ENCODE data around the gene NUDT16L1. TPM values are rescaled to one million over a fixed set of nuclear protein-coding genes. Genes with fewer than 3 reads are reported as not detected.

The NUDT16L1 gene
- total RNA-seq, 1 experiment from 2014 or later: 21.8 TPM

DNA sequence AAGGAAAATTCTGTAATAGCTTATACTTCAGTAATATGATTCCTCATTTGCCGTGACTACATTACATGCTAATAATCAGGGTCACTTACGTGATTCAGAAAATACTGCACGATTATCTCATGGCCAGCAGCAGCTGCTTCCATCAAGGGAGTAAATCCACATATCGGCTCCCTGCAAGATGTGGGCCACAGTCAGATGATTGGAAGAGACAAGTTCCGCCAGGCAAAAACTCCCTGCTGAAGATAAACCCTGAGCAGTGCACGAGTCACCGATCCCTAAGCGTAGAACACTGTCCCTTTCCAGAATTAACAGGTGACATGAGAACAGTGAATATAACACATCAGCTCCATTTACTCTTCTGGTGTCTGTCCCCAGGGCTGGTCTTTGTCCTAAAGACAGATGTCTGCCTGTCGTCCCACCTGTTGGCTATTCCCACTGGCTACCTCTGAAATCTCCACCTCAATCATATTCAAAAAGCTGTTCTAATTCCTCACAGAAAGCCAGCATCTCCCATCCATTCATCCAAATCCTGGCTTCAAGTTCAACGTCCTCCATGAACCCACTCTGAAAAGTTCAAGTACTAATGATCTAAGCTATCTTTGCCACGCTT lies 31.4 kb downstream of the NUDT16L1 start:
- Mint-ChIP-seq H3K4me1 (ENCODE audit: insufficient read depth, unreplicated experiment) (no peaks in the 10 kb centered on the region), H3K27me3 (ENCODE audit: insufficient read depth, unreplicated experiment) (no peaks in the 10 kb centered on the region), H3K27ac (ENCODE audit: low read depth, unreplicated experiment) (no peak overlapping the region), H3K4me3 (ENCODE audit: unreplicated experiment) (no peak overlapping the region), H3K36me3 (ENCODE audit: insufficient read depth, unreplicated experiment) (peaks cover 44% of the 10 kb centered on the region), H3K9me3 (ENCODE audit: unreplicated experiment) (no peaks in the 10 kb centered on the region)
- CTCF ChIA-PET: interaction anchor here (0.5 to 0.6 kb wide), 2 partner anchors 14 to 84 kb away, joined by 3 to 6 read pairs; no protein-coding TSS in a partner anchor
- intact Hi-C loops (cut with micrococcal nuclease): no loop called here
- BruUV-seq (replicated peaks): no TSS peak
- TF ChIP-seq, protein P1, sequence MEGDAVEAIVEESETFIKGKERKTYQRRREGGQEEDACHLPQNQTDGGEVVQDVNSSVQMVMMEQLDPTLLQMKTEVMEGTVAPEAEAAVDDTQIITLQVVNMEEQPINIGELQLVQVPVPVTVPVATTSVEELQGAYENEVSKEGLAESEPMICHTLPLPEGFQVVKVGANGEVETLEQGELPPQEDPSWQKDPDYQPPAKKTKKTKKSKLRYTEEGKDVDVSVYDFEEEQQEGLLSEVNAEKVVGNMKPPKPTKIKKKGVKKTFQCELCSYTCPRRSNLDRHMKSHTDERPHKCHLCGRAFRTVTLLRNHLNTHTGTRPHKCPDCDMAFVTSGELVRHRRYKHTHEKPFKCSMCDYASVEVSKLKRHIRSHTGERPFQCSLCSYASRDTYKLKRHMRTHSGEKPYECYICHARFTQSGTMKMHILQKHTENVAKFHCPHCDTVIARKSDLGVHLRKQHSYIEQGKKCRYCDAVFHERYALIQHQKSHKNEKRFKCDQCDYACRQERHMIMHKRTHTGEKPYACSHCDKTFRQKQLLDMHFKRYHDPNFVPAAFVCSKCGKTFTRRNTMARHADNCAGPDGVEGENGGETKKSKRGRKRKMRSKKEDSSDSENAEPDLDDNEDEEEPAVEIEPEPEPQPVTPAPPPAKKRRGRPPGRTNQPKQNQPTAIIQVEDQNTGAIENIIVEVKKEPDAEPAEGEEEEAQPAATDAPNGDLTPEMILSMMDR (IDR thresholded peaks at IDR 0.05; ENCODE audit: unreplicated experiment): no peak
- no peak for DNase-seq (ENCODE audit: unreplicated experiment)
- POLR2A ChIA-PET: interaction anchor here (0.5 to 2.2 kb wide), 3 partner anchors 9 to 120 kb away, joined by 3 to 8 read pairs (median 3); partner anchors contain the start of genes ANKS3 and DNAAF8

DNA sequence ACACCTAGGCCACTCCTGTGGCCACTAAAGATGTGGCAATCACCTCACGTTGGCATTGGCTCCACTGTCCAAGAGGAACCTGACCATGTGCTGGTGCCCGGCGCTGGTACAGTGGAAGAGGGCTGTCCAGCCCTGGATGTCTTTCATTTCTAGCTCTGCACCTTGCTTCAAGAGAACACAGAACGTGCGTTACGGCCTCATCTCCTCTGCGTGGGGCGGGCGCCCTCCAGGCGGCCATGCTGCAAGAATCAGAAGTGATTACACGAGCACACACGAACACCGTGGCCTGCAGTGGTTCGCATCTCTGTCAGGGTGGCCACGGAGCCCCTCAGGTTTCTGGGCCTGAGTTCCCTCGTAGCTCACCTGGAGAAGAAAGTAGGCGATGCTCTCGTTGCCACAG lies 33.3 kb downstream of the NUDT16L1 start:
- CTCF ChIA-PET: interaction anchor here (0.9 to 1.7 kb wide), 2 partner anchors 13 to 17 kb away, joined by 3 to 5 read pairs; no protein-coding TSS in a partner anchor
- intact Hi-C loops (cut with micrococcal nuclease): no loop called here
- TF ChIP-seq, protein P1 (IDR thresholded peaks at IDR 0.05; ENCODE audit: unreplicated experiment): no peak
- Mint-ChIP-seq H3K4me3 (ENCODE audit: unreplicated experiment) (no peak overlapping the region), H3K9me3 (ENCODE audit: unreplicated experiment) (no peaks in the 10 kb centered on the region), H3K27me3 (ENCODE audit: insufficient read depth, unreplicated experiment) (no peaks in the 10 kb centered on the region), H3K4me1 (ENCODE audit: insufficient read depth, unreplicated experiment) (no peaks in the 10 kb centered on the region), H3K36me3 (ENCODE audit: insufficient read depth, unreplicated experiment) (peaks cover 53% of the 10 kb centered on the region), H3K27ac (ENCODE audit: low read depth, unreplicated experiment) (no peak overlapping the region)
- POLR2A ChIA-PET: no interaction called here
- DNase-seq (ENCODE audit: unreplicated experiment): no peak
- no TSS peak for BruUV-seq (replicated peaks)

DNA sequence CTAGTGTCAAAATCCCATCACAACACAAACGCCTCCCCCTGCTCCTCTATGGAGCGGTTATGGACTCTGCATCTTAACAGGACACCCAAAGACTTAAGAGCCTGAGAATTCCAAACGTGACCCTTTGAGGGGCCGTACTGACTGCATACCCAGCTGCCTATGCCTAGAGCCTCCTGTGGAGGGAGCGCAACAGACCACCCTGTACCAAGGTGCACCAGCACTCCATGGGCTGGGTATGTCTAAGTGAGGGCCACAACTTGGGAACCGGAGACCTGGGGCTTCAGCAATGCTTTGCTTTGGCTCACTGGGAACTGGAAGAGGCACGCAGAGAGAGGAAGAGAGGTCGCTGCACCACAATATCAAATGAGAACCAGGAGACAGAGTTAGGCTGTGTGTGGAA lies 35.3 kb downstream of the NUDT16L1 start:
- Mint-ChIP-seq H3K4me3 (ENCODE audit: unreplicated experiment) (no peak overlapping the region), H3K36me3 (ENCODE audit: insufficient read depth, unreplicated experiment) (peaks cover 38% of the 10 kb centered on the region), H3K27ac (ENCODE audit: low read depth, unreplicated experiment) (no peak overlapping the region), H3K9me3 (ENCODE audit: unreplicated experiment) (no peaks in the 10 kb centered on the region), H3K27me3 (ENCODE audit: insufficient read depth, unreplicated experiment) (no peaks in the 10 kb centered on the region), H3K4me1 (ENCODE audit: insufficient read depth, unreplicated experiment) (peaks cover 6% of the 10 kb centered on the region)
- no peak for DNase-seq (ENCODE audit: unreplicated experiment)
- TF ChIP-seq, protein P1 (IDR thresholded peaks at IDR 0.05; ENCODE audit: unreplicated experiment): no peak
- BruUV-seq (replicated peaks): no TSS peak
- intact Hi-C loops (cut with micrococcal nuclease): no loop called here
- CTCF ChIA-PET: interaction anchor here (0.5 kb wide), 1 partner anchor 250 kb away, joined by 3 read pairs; no protein-coding TSS in a partner anchor
- POLR2A ChIA-PET: no interaction called here

DNA sequence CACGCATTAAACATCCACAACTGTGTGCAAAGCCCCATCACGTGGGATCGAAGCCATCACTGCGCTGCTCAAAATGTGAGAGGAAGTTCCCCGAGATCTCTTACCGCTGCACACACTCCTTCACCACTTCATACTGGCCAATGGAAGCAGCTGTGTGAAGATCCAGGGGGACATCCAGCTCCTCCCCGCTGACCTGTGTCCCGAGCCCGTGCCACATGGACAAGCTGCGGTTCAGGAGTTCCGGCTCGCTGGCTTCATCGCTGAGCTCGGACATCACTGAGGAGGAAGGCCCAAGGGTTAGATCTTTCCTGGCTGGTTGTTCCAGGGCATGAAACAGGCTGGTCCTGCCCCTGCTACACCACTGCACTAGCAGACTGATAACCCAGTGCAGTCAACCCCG lies 36.5 kb downstream of the NUDT16L1 start:
- Mint-ChIP-seq H3K27me3 (ENCODE audit: insufficient read depth, unreplicated experiment) (no peaks in the 10 kb centered on the region), H3K36me3 (ENCODE audit: insufficient read depth, unreplicated experiment) (peaks cover 46% of the 10 kb centered on the region), H3K4me3 (ENCODE audit: unreplicated experiment) (no peak overlapping the region), H3K4me1 (ENCODE audit: insufficient read depth, unreplicated experiment) (peaks cover 7% of the 10 kb centered on the region), H3K27ac (ENCODE audit: low read depth, unreplicated experiment) (no peak overlapping the region), H3K9me3 (ENCODE audit: unreplicated experiment) (no peaks in the 10 kb centered on the region)
- intact Hi-C loops (cut with micrococcal nuclease): loop anchor here (10.0 kb wide), 1 partner anchor 365 kb away; the partner anchor contains the start of gene EEF2KMT
- no TSS peak for BruUV-seq (replicated peaks)
- DNase-seq (ENCODE audit: unreplicated experiment): no peak
- CTCF ChIA-PET: no interaction called here
- TF ChIP-seq, protein P1 (IDR thresholded peaks at IDR 0.05; ENCODE audit: unreplicated experiment): no peak
- POLR2A ChIA-PET: no interaction called here

Measured in MCF 10A (cell line).